Diencephalon (tissue), 1 donor: ENCODE measurements around the gene ACAA1. TPM values are rescaled to one million over a fixed set of nuclear protein-coding genes. Genes with fewer than 3 reads are reported as not detected.

Experiments
- small RNA-seq: library from RNA; depleted of rRNA; stranded (forward); fragments of <200 nt; gene quantifications from one replicate; pipeline ENCODE3, GENCODE V24; 2014
- total RNA-seq: library from RNA; depleted of rRNA; stranded (reverse); fragments of >200 nt; gene quantifications from one replicate; pipeline ENCODE4 v1.2.3, GENCODE V29; 2014

Gene ACAA1, protein sequence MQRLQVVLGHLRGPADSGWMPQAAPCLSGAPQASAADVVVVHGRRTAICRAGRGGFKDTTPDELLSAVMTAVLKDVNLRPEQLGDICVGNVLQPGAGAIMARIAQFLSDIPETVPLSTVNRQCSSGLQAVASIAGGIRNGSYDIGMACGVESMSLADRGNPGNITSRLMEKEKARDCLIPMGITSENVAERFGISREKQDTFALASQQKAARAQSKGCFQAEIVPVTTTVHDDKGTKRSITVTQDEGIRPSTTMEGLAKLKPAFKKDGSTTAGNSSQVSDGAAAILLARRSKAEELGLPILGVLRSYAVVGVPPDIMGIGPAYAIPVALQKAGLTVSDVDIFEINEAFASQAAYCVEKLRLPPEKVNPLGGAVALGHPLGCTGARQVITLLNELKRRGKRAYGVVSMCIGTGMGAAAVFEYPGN
- 34.8 TPM for total RNA-seq

GRCh38 chr3:38136777-38137614 is at the start of gene ACAA1:
Gene ACAA1, minus strand, starts transcription at chr3:38137127. Its CDS starts 92 bp downstream, at chr3:38137035.

GRCh38 chr3:38164952-38165721 is 28.2 kb upstream of the ACAA1 start, which contains the start of gene OXSR1:
Gene OXSR1, plus strand, starts transcription at chr3:38165537. Its CDS starts 340 bp downstream, at chr3:38165877.

DNA sequence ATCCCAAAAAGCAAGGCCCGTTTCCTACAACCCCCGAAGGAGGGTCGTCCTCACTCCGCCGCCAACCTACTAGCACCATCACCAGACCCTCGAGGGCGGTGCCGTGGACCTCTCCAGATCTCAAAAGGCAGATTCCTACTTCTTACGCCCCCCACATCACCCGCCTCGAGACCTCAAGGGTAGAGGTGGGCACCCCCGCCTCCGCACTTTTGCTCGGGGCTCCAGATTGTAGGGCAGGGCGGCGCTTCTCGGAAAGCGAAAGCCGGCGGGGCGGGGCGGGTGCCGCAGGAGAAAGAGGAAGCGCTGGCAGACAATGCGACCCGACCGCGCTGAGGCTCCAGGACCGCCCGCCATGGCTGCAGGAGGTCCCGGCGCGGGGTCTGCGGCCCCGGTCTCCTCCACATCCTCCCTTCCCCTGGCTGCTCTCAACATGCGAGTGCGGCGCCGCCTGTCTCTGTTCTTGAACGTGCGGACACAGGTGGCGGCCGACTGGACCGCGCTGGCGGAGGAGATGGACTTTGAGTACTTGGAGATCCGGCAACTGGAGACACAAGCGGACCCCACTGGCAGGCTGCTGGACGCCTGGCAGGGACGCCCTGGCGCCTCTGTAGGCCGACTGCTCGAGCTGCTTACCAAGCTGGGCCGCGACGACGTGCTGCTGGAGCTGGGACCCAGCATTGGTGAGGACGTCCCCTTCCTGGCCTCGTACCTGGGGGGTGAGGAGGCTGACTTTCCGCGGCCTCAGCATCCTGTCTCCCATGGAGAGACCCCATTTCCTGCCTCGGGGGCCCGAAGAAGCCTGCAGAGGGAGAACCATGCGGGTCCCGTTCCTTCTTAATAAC is 1.6 kb upstream of the ACAA1 start, which contains the start of gene MYD88:
TSS of gene MYD88 (plus strand) at position 313 of the 842 bp plus-strand sequence. CDS start at position 353, 40 bp downstream.

Small RNAs within 50 kb of the gene (small RNA-seq; reads per million reads assigned to genes)
- not detected for gene RF00019

Other genes with a start within 250 kb of the ACAA1 start
- 7.6 TPM for gene VILL, start 146.3 kb downstream of the ACAA1 start, total RNA-seq
- 7.6 TPM for gene PLCD1, start 107.5 kb downstream of the ACAA1 start, total RNA-seq
- gene DLEC1, start 97.9 kb downstream of the ACAA1 start, total RNA-seq: 3.0 TPM
- gene MYD88, start 1.5 kb upstream of the ACAA1 start, total RNA-seq: 3.2 TPM
- 52.4 TPM for gene OXSR1, start 28.4 kb upstream of the ACAA1 start, total RNA-seq
- 0.69 TPM for gene SLC22A13, start 128.7 kb upstream of the ACAA1 start, total RNA-seq
- gene SLC22A14, start 145.2 kb upstream of the ACAA1 start, total RNA-seq: 0.69 TPM
- gene XYLB, start 209.7 kb upstream of the ACAA1 start, total RNA-seq: 6.5 TPM